IPS-NIHi11 (cell line): Measurements from ENCODE around the gene TCTN3.
A peak's percentile ranks its signal among the peaks of the same experiment; 100 is the strongest.
"Not testable (repeated sequence)": the region's sequence is repeated elsewhere in the genome, so short reads cannot be mapped to it uniquely, and the experiment has no call there.

Source experiments
- DNase-seq: peaks from one replicate; pipeline ENCODE4 v3.0.0; 2012; ENCODE audit warnings: mixed read lengths, low spot score

TCTN3 gene

GRCh38 chr10:95693668-95694534 is at the start of gene TCTN3:
TSS of gene TCTN3 (minus strand) at chr10:95693927. CDS start at chr10:95693899, 28 bp downstream.
- peak; percentile 100 for DNase-seq

GRCh38 chr10:95742962-95743535 is 49.3 kb upstream of the TCTN3 start:
- DNase-seq = no peak

GRCh38 chr10:95742485-95742884 is 48.8 kb upstream of the TCTN3 start:
- DNase-seq = no peak

GRCh38 chr10:95741807-95742467 is 48.2 kb upstream of the TCTN3 start:
- DNase-seq = peak; percentile 63

- no peak for DNase-seq
Observed at GRCh38 chr10:95739056-95739455, 45.3 kb upstream of the TCTN3 start.

- not testable (repeated sequence) for DNase-seq
Observed at GRCh38 chr10:95732907-95733306, 39.2 kb upstream of the TCTN3 start.

- no peak for DNase-seq
Observed at GRCh38 chr10:95730233-95730632, 36.5 kb upstream of the TCTN3 start.

GRCh38 chr10:95729323-95730055 is 35.8 kb upstream of the TCTN3 start:
- no peak for DNase-seq

GRCh38 chr10:95728526-95728925 is 34.8 kb upstream of the TCTN3 start:
- no peak for DNase-seq

- DNase-seq = not testable (repeated sequence)
Observed at GRCh38 chr10:95722496-95722895, 28.8 kb upstream of the TCTN3 start.

- not testable (repeated sequence) for DNase-seq
Observed at GRCh38 chr10:95720745-95721144, 27.0 kb upstream of the TCTN3 start.

GRCh38 chr10:95716866-95717265 is 23.1 kb upstream of the TCTN3 start:
- no peak for DNase-seq

GRCh38 chr10:95716466-95716865 is 22.7 kb upstream of the TCTN3 start:
- no peak for DNase-seq

- no peak for DNase-seq
Observed at GRCh38 chr10:95711492-95711891, 17.8 kb upstream of the TCTN3 start.

GRCh38 chr10:95706990-95707389 is 13.3 kb upstream of the TCTN3 start:
- no peak for DNase-seq

- no peak for DNase-seq
Observed at GRCh38 chr10:95706573-95706972, 12.8 kb upstream of the TCTN3 start.

GRCh38 chr10:95698415-95698814 is 4.7 kb upstream of the TCTN3 start:
- DNase-seq = no peak

GRCh38 chr10:95697429-95697828 is 3.7 kb upstream of the TCTN3 start:
- no peak for DNase-seq

- no peak for DNase-seq
Observed at GRCh38 chr10:95694665-95695064, 938 bp upstream of the TCTN3 start.

GRCh38 chr10:95693071-95693667 is 558 bp downstream of the TCTN3 start:
- DNase-seq = peak; percentile 7

- DNase-seq = no peak
Observed at GRCh38 chr10:95691281-95691680, 2.4 kb downstream of the TCTN3 start.

GRCh38 chr10:95688648-95689047 is 5.1 kb downstream of the TCTN3 start:
- no peak for DNase-seq
